Measurements from ENCODE around the gene BRD7. TPM values are rescaled to one million over a fixed set of nuclear protein-coding genes. Genes with fewer than 3 reads are reported as not detected.

Gene BRD7
- total RNA-seq, 1 donor from 2014 or later: 33.2 TPM

GRCh38 chr16:50273888-50274325 is 94.9 kb downstream of the BRD7 start:
- DNase-seq (ENCODE audit: low read depth) (no peak), FAIRE-seq (no peak)
- no peaks in the 10 kb centered on the region for H3K27me3 ChIP-seq (ENCODE audit: control insufficient read depth, insufficient read depth, low read length)
- TF ChIP-seq CTCF (IDR thresholded peaks at IDR 0.05; ENCODE audit: insufficient read depth, low read length, severe bottlenecking): no peak
- peaks cover 4% of the 10 kb centered on the region for H3K36me3 ChIP-seq (ENCODE audit: control insufficient read depth, insufficient read depth, low read length)
- no peak overlapping the region for H3K4me3 ChIP-seq (ENCODE audit: low read depth, low read length)

- TF ChIP-seq CTCF (IDR thresholded peaks at IDR 0.05; ENCODE audit: insufficient read depth, low read length, severe bottlenecking): no peak
- FAIRE-seq: no peak
These were observed 95.5 kb downstream of the BRD7 start for GRCh38 chr16:50273382-50273690.

DNA sequence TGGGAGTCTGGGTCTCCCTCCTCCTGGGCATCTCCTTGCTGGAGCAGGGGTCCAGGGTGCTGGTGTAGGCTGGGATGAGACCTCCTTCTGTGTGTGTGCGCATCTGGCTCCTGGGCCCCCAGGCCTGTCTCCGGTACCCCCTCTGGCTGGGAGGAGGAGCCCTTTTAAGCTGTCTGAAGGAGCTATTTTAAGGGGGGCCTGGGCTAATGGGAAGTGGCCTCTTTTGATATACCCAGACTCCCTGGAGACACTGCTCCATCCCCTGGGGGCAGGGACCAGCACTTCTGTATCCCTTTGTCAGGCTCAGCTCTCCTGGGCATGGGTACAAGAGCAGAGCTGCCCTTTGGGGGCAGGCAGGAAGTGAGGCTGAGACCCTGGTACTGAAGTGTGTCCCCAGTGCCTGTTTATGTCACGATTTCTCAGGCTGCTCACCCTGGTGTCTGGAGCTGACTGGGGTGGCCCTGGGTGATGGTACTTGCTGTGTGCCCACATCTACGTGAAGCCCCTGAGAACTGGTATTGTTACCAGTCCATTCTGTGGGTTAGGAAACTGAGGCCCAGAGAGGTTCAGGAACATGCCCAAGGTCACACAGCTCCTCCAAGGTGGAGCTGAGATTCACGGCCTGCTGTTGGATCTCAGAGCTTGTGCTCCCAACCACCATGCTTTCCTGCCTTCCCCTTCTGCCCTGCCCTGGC is 96.0 kb downstream of the BRD7 start:
- no peak for DNase-seq (ENCODE audit: low read depth)
- TF ChIP-seq CTCF (IDR thresholded peaks at IDR 0.05; ENCODE audit: insufficient read depth, low read length, severe bottlenecking): no peak
- FAIRE-seq: no peak
- peaks cover 4% of the 10 kb centered on the region for H3K36me3 ChIP-seq (ENCODE audit: control insufficient read depth, insufficient read depth, low read length)
- H3K4me3 ChIP-seq (ENCODE audit: low read depth, low read length): no peak overlapping the region
- H3K27me3 ChIP-seq (ENCODE audit: control insufficient read depth, insufficient read depth, low read length): no peaks in the 10 kb centered on the region

More at GRCh38 chr16:50273382-50273690, 95.5 kb downstream of the BRD7 start:
- H3K27me3 ChIP-seq (ENCODE audit: control insufficient read depth, insufficient read depth, low read length): no peaks in the 10 kb centered on the region
- H3K4me3 ChIP-seq (ENCODE audit: low read depth, low read length): no peak overlapping the region
- peaks cover 4% of the 10 kb centered on the region for H3K36me3 ChIP-seq (ENCODE audit: control insufficient read depth, insufficient read depth, low read length)
- no peak for DNase-seq (ENCODE audit: low read depth)

DNA sequence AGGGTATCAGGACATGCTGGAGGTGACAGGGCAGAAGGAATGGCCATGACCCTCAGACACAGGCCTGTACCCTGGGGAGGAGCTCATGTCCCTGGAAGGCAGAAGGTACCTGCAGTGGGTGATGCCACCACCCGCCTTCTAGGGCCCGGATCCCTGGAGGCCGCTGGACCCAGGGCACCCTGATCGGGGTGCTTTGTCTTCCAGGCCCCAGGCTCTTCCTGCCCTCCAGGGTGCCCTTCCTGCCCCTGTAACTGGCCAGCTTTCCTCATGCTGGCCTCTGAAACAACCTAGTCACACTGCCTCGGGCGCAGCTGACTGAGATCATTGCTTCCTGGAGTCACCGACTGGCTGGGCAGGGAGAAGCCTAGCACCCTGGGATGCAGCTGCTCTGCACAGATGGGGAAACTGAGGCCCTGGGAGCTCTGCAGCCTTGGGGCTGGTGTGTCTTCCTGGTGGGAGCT is 96.6 kb downstream of the BRD7 start:
- no peaks in the 10 kb centered on the region for H3K27me3 ChIP-seq (ENCODE audit: control insufficient read depth, insufficient read depth, low read length)
- H3K4me3 ChIP-seq (ENCODE audit: low read depth, low read length): no peak overlapping the region
- no peak for TF ChIP-seq CTCF (IDR thresholded peaks at IDR 0.05; ENCODE audit: insufficient read depth, low read length, severe bottlenecking)
- peaks cover 4% of the 10 kb centered on the region for H3K36me3 ChIP-seq (ENCODE audit: control insufficient read depth, insufficient read depth, low read length)
- DNase-seq (ENCODE audit: low read depth) (no peak), FAIRE-seq (no peak)

DNA sequence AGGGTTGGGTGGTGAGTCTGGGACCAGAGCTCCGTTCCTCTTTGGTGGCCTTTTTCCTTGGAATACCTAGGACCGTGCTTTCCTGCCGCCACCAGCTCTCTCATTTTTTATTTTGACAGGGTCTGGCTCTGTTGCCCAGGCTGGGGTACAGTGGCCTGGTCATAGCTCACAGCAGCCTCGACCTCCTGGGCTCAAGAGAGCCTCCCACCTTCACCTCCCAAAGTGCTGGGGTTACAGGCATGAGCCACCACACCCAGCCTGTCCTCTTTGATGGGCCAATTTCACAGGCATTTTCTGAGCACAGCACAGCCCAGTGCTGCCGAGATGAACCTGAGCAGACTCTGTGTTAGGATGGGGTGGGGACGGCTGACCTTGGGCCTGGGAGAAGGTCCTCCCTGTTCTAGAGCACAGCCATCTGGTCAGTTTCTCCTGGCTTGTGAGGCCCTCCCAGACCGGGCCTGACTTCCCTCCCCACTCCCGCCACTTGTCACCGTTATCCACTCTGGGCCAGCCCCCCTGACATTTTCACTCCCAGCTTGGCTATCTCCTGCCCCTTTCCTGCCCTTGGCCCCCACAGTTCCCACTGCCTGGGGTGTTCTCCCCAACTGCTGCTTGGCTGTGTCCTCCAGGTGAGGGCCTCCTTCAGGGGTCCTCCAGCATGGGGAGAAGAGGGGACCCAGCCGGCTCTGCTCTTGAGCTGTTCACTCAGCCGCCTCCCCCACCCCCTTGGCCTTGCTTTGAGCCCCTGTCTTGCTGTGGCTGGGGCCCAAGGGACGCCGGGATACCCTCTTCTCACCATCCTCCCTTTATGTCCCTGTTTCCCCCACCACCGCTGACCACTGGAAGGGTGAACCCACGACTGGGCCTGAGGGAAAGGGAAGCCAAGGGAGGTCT is 97.4 kb downstream of the BRD7 start:
- TF ChIP-seq CTCF (IDR thresholded peaks at IDR 0.05; ENCODE audit: insufficient read depth, low read length, severe bottlenecking): no peak
- Histone ChIP-seq H3K27me3 (ENCODE audit: control insufficient read depth, insufficient read depth, low read length) (no peaks in the 10 kb centered on the region), H3K4me3 (ENCODE audit: low read depth, low read length) (no peak overlapping the region), H3K36me3 (ENCODE audit: control insufficient read depth, insufficient read depth, low read length) (peaks cover 4% of the 10 kb centered on the region)
- DNase-seq (ENCODE audit: low read depth): no peak
- no peak for FAIRE-seq
